OCI-LY3 (cell line): ENCODE data around the gene RAB40A.

Source experiments
- H2AFZ ChIP-seq: fragments of 200-600, 300-600 bp; shearing (Covaris generic); 2 replicates; pipeline ENCODE4 v1.6.0; 2014; ENCODE audit warnings: antibody characterized with exemption, low read depth, low read length
- H3K27ac ChIP-seq: fragments of 200-600, 300-600 bp; sonication (generic); 2 replicates; pipeline ENCODE4 v1.5.1; 2014; ENCODE audit warnings: mild to moderate bottlenecking, low read length, moderate library complexity, mixed read lengths
- H3K27me3 ChIP-seq: fragments of 200-600, 300-600 bp; sonication (generic); 2 replicates; pipeline ENCODE4 v1.6.1; 2014; ENCODE audit warnings: low read depth, low read length, mixed read lengths
- H3K36me3 ChIP-seq: fragments of 200-600, 300-600 bp; sonication (generic); replicated peaks from 2 replicates; pipeline ENCODE3; 2014; ENCODE audit warnings: low read depth, low read length, mixed read lengths
- H3K4me1 ChIP-seq: fragments of 300-600, 200-600 bp; sonication (generic); 2 replicates; pipeline ENCODE4 v1.6.1; 2014; ENCODE audit warnings: low read length, mixed read lengths
- H3K4me2 ChIP-seq: fragments of 200-600, 300-600 bp; sonication (generic); 2 replicates; pipeline ENCODE4 v1.6.1; 2014; ENCODE audit warnings: low read length, mixed read lengths
- H3K4me3 ChIP-seq: fragments of 300-600, 200-600 bp; sonication (generic); 2 replicates; pipeline ENCODE4 v1.5.1; 2014; ENCODE audit warnings: antibody characterized with exemption, mild to moderate bottlenecking, low read length, moderate library complexity
- H3K79me2 ChIP-seq: fragments of 300-600, 200-600 bp; shearing (Covaris generic); 2 replicates; pipeline ENCODE4 v1.6.1; 2014; ENCODE audit warnings: mild to moderate bottlenecking, low read length, mixed read lengths
- H3K9ac ChIP-seq: fragments of 300-600, 200-600 bp; shearing (Covaris generic); 2 replicates; pipeline ENCODE4 v1.6.0; 2014; ENCODE audit warnings: mild to moderate bottlenecking, low read length, moderate library complexity
- H3K9me3 ChIP-seq: fragments of 200-600, 300-600 bp; shearing (Covaris generic); 2 replicates; pipeline ENCODE4 v1.6.1; 2014; ENCODE audit warnings: low read length, mixed read lengths; ENCODE audit not compliant: insufficient read depth
- H4K20me1 ChIP-seq: fragments of 200-600, 300-600 bp; sonication (generic); 2 replicates; pipeline ENCODE4 v1.6.1; 2016; ENCODE audit warnings: low read length, mixed read lengths; ENCODE audit not compliant: insufficient read depth
- CTCF ChIP-seq: fragments of 200-600, 300-600 bp; sonication (generic); IDR thresholded peaks from 2 replicates; pipeline ENCODE4 v1.5.1; 2014; ENCODE audit warnings: antibody characterized with exemption, low read length, low read depth
- EZH2phosphoT487 ChIP-seq: fragments of 200-600 bp; shearing (Covaris generic); IDR thresholded peaks from 2 replicates; pipeline ENCODE4 v1.6.1; 2018; ENCODE audit warnings: antibody characterized with exemption, mixed run types, low read depth

RAB40A gene

GRCh38 chrX:103529550-103529949, 10.3 kb upstream of the RAB40A start:
- H3K4me1 ChIP-seq = peaks cover 3% of the 10 kb centered on the region
- no peak overlapping the region for H3K4me2 ChIP-seq
- no peaks in the 10 kb centered on the region for H3K9me3 ChIP-seq
- TF ChIP-seq EZH2phosphoT487 = no peak
- no peak for TF ChIP-seq CTCF
- no peak overlapping the region for H2AFZ ChIP-seq
- no peak overlapping the region for H3K4me3 ChIP-seq
- no peaks in the 10 kb centered on the region for H3K36me3 ChIP-seq
- H3K27me3 ChIP-seq = no peaks in the 10 kb centered on the region
- H3K9ac ChIP-seq = no peak overlapping the region
- H3K79me2 ChIP-seq = no peaks in the 10 kb centered on the region
- H4K20me1 ChIP-seq = no peaks in the 10 kb centered on the region
- H3K27ac ChIP-seq = no peak overlapping the region

DNA sequence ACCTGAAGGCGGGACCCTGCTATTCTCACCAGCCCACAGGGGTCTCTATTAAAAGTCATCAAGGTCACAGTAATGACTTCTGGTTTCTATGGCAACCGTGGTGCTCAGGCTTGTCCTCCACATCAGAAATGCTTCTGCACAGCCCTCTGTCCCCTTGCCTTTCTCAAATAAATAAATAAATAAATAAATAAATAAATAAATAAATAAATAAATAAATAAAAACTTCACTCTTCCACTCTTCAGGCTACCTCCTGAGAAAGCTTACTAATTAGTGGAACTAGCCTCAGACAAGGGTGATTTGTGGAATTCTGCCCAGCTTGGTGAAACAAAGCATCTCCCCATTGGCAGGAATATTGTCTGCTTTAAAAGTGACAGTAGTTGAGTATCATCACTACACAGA, 5.5 kb upstream of the RAB40A start:
- Histone ChIP-seq H3K9me3 (no peaks in the 10 kb centered on the region), H4K20me1 (no peaks in the 10 kb centered on the region), H3K27me3 (no peaks in the 10 kb centered on the region), H3K27ac (no peak overlapping the region), H3K9ac (no peak overlapping the region), H3K4me2 (no peak overlapping the region), H2AFZ (no peak overlapping the region), H3K4me1 (no peaks in the 10 kb centered on the region), H3K4me3 (no peak overlapping the region), H3K79me2 (no peaks in the 10 kb centered on the region), H3K36me3 (no peaks in the 10 kb centered on the region)
- TF ChIP-seq CTCF (no peak), EZH2phosphoT487 (no peak)

- no peaks in the 10 kb centered on the region for H4K20me1 ChIP-seq
- no peaks in the 10 kb centered on the region for H3K27me3 ChIP-seq
- H3K9me3 ChIP-seq = no peaks in the 10 kb centered on the region
- H3K4me3 ChIP-seq = no peak overlapping the region
- TF ChIP-seq EZH2phosphoT487 = no peak
- TF ChIP-seq CTCF = no peak
- no peak overlapping the region for H3K4me2 ChIP-seq
- no peaks in the 10 kb centered on the region for H3K36me3 ChIP-seq
- no peak overlapping the region for H2AFZ ChIP-seq
- no peak overlapping the region for H3K27ac ChIP-seq
- no peak overlapping the region for H3K9ac ChIP-seq
- H3K79me2 ChIP-seq = no peaks in the 10 kb centered on the region
- no peaks in the 10 kb centered on the region for H3K4me1 ChIP-seq
Observed at GRCh38 chrX:103523605-103524004, 4.3 kb upstream of the RAB40A start.

DNA sequence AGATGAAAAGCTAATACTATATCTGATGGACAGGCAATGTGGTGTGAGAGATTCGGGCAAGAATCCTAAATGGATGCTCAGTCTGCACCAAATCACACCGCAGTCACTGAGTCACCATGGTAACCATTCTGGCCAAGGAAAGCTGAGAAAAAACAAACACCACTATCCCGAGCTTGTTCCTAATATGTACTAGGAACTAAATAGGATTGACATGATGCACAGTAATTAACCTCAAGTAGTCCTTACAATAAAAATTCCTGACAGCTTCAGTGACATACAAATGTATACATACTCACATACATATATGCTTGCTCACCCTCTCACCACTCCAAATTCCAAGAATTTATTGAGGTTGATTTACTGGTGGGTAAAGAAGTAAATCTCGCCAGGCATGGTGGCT, 1.1 kb upstream of the RAB40A start:
- Histone ChIP-seq H3K27ac (no peak overlapping the region), H3K27me3 (no peaks in the 10 kb centered on the region), H2AFZ (no peak overlapping the region), H3K36me3 (no peaks in the 10 kb centered on the region), H3K9me3 (no peaks in the 10 kb centered on the region), H3K9ac (no peak overlapping the region), H3K4me1 (no peaks in the 10 kb centered on the region), H3K79me2 (no peaks in the 10 kb centered on the region), H3K4me2 (no peak overlapping the region), H3K4me3 (no peak overlapping the region), H4K20me1 (no peaks in the 10 kb centered on the region)
- TF ChIP-seq CTCF (no peak), EZH2phosphoT487 (no peak)
